GM21367 (cell line): ENCODE results near the gene ACTA1.
A peak's percentile ranks its signal among the peaks of the same experiment; 100 is the strongest.
"Not testable (repeated sequence)": the region's sequence is repeated elsewhere in the genome, so short reads cannot be mapped to it uniquely, and the experiment has no call there.

Experiments used
- ATAC-seq: cut with Tn5 transposase; IDR thresholded peaks from one replicate; pipeline ENCODE4 v1.9.1; 2021; ENCODE audit not compliant: unreplicated experiment

ACTA1 gene

GRCh38 chr1:229434005-229434640, at the start of gene ACTA1:
ACTA1 (minus strand) TSS chr1:229434094; CDS start chr1:229433115, 979 bp downstream.
- no peak for ATAC-seq

- no peak for ATAC-seq
Observed at GRCh38 chr1:229482511-229482910, 48.6 kb upstream of the ACTA1 start.

- ATAC-seq, result no peak
Observed at GRCh38 chr1:229480495-229480894, 46.6 kb upstream of the ACTA1 start.

- peak; percentile 63 for ATAC-seq
Observed at GRCh38 chr1:229479660-229480399, 45.9 kb upstream of the ACTA1 start.

- ATAC-seq, result peak; percentile 61
Observed at GRCh38 chr1:229478852-229479251, 45.0 kb upstream of the ACTA1 start.

GRCh38 chr1:229475859-229476258, 42.0 kb upstream of the ACTA1 start:
- not testable (repeated sequence) for ATAC-seq

GRCh38 chr1:229474509-229474908, 40.6 kb upstream of the ACTA1 start:
- no peak for ATAC-seq

GRCh38 chr1:229471175-229471574, 37.3 kb upstream of the ACTA1 start:
- ATAC-seq, result no peak

- ATAC-seq, result no peak
Observed at GRCh38 chr1:229470406-229471043, 36.6 kb upstream of the ACTA1 start.

- no peak for ATAC-seq
Observed at GRCh38 chr1:229466887-229467286, 33.0 kb upstream of the ACTA1 start.

- ATAC-seq, result no peak
Observed at GRCh38 chr1:229464672-229465071, 30.8 kb upstream of the ACTA1 start.

GRCh38 chr1:229461032-229461668, 27.3 kb upstream of the ACTA1 start:
- no peak for ATAC-seq

- ATAC-seq, result no peak
Observed at GRCh38 chr1:229459815-229460214, 25.9 kb upstream of the ACTA1 start.

GRCh38 chr1:229457436-229457835, 23.5 kb upstream of the ACTA1 start:
- no peak for ATAC-seq

GRCh38 chr1:229456016-229456415, 22.1 kb upstream of the ACTA1 start:
- no peak for ATAC-seq

- ATAC-seq, result no peak
Observed at GRCh38 chr1:229454056-229454455, 20.2 kb upstream of the ACTA1 start.

GRCh38 chr1:229452956-229453801, 19.3 kb upstream of the ACTA1 start:
- ATAC-seq, result no peak

- ATAC-seq, result no peak
Observed at GRCh38 chr1:229448845-229449244, 15.0 kb upstream of the ACTA1 start.

GRCh38 chr1:229448354-229448753, 14.5 kb upstream of the ACTA1 start:
- ATAC-seq, result no peak

GRCh38 chr1:229447809-229448252, 13.9 kb upstream of the ACTA1 start:
- no peak for ATAC-seq

- ATAC-seq, result no peak
Observed at GRCh38 chr1:229445828-229446227, 11.9 kb upstream of the ACTA1 start.
